Endothelial cell of umbilical vein (primary cell): ENCODE data around the gene INHA. TPM values are rescaled to one million over a fixed set of nuclear protein-coding genes. Genes with fewer than 3 reads are reported as not detected.

Experiments used
- BruUV-seq: library from RNA; stranded (reverse); fragments of 400-500 nt; replicated peaks from 2 replicates; lab custom pipeline; 2021; lab: Mats Ljungman, UMichigan
- CTCF ChIA-PET: fragments of 300-600, 350-600 bp; sonication (Branson Sonifier 250); formaldehyde crosslinking; loops from one replicate; lab custom pipeline; 2021; ENCODE audit warnings: antibody characterized with exemption, inconsistent platforms; lab: Charles Lee
- POLR2A ChIA-PET: fragments of 300-600, 350-600 bp; sonication (Branson Sonifier 250); formaldehyde crosslinking; loops from one replicate; lab custom pipeline; 2021; ENCODE audit warnings: antibody characterized with exemption, inconsistent platforms; lab: Charles Lee
- DNase-seq: peaks from one replicate; pipeline ENCODE4 v3.0.0-alpha.2; 2011; ENCODE audit warnings: low read depth, low spot score
- FAIRE-seq: peaks from 2 replicates; lab custom pipeline; 2011; peaks lifted over from hg19 to GRCh38; lab: Jason Lieb, UNC
- H2AFZ ChIP-seq: 2 replicates; pipeline ENCODE4 v1.6.0; 2012; ENCODE audit warnings: low read depth, low read length, control low read depth, inconsistent platforms
- H3K27ac ChIP-seq: 2 replicates; pipeline ENCODE4 v1.5.1; 2011; ENCODE audit warnings: low read depth, mild to moderate bottlenecking, control low read depth, low read length, moderate library complexity; ENCODE audit not compliant: insufficient read depth
- H3K27me3 ChIP-seq, 2 experiments: 2 replicates each; pipeline versions ENCODE4 v1.6.0 to v1.6.1; 2011; ENCODE audit warnings: low read length in 2 of 2, mixed read lengths in 1 of 2; ENCODE audit not compliant: control insufficient read depth in 2 of 2, insufficient read depth in 2 of 2
- H3K36me3 ChIP-seq, 2 experiments: 2 replicates in 1 of 2; 3 replicates in 1 of 2; pipeline ENCODE4 v1.5.1; 2011; ENCODE audit warnings: low read length in 2 of 2, mild to moderate bottlenecking in 1 of 2, moderate library complexity in 1 of 2; ENCODE audit not compliant: control insufficient read depth in 2 of 2, insufficient read depth in 2 of 2; ENCODE audit errors: extremely low read depth in 1 of 2
- H3K4me1 ChIP-seq: 3 replicates; pipeline ENCODE4 v1.5.1; 2011; ENCODE audit warnings: mild to moderate bottlenecking, low read length; ENCODE audit not compliant: control insufficient read depth, insufficient read depth; ENCODE audit errors: extremely low read depth
- H3K4me2 ChIP-seq: 2 replicates; pipeline ENCODE4 v1.6.1; 2011; ENCODE audit warnings: low read length, control low read depth, mixed read lengths; ENCODE audit not compliant: insufficient read depth
- H3K4me3 ChIP-seq, 3 experiments: fragments of 200-600 bp in 1 of 3; sonication (generic), shearing (Covaris generic) in 1 of 3; replicated peaks in 1 of 3; 2 replicates each; pipeline ENCODE4 v1.5.1; 2011 to 2016; ENCODE audit warnings: control low read depth in 3 of 3, low read length in 3 of 3, mild to moderate bottlenecking in 2 of 3, inconsistent platforms in 1 of 3, low read depth in 1 of 3, moderate library complexity in 1 of 3; ENCODE audit not compliant: insufficient read depth in 1 of 3
- H3K79me2 ChIP-seq: 2 replicates; pipeline ENCODE4 v1.6.0; 2012; ENCODE audit warnings: low read length, inconsistent platforms; ENCODE audit not compliant: control insufficient read depth, insufficient read depth
- H3K9ac ChIP-seq: replicated peaks from 2 replicates; pipeline ENCODE3; 2011; ENCODE audit warnings: low read length, control low read depth; ENCODE audit not compliant: insufficient read depth; ENCODE audit errors: extremely low read depth
- H3K9me1 ChIP-seq: replicated peaks from 3 replicates; pipeline ENCODE4 v1.6.0; 2011; ENCODE audit warnings: mild to moderate bottlenecking, low read length; ENCODE audit not compliant: control insufficient read depth, insufficient read depth; ENCODE audit errors: extremely low read depth
- H3K9me3 ChIP-seq: replicated peaks from 2 replicates; pipeline ENCODE4 v1.5.1; 2012; ENCODE audit warnings: low read length, inconsistent platforms; ENCODE audit not compliant: control insufficient read depth, insufficient read depth
- H4K20me1 ChIP-seq: replicated peaks from 2 replicates; pipeline ENCODE3; 2011; ENCODE audit warnings: mild to moderate bottlenecking, low read length; ENCODE audit not compliant: control insufficient read depth, insufficient read depth; ENCODE audit errors: extremely low read depth
- EZH2 ChIP-seq: IDR thresholded peaks from 2 replicates; pipeline ENCODE4 v1.6.1; 2012; ENCODE audit warnings: borderline replicate concordance, low read depth, mild to moderate bottlenecking, moderate library complexity, low read length, inconsistent platforms; ENCODE audit not compliant: severe bottlenecking
- FOS ChIP-seq: IDR thresholded peaks from 2 replicates; pipeline ENCODE4 v1.6.1; 2011; ENCODE audit warnings: mild to moderate bottlenecking, low read length, moderate library complexity, borderline replicate concordance; ENCODE audit not compliant: insufficient read depth
- GATA2 ChIP-seq: IDR thresholded peaks from 2 replicates; pipeline ENCODE4 v1.7.0; 2011; ENCODE audit warnings: low read depth, mild to moderate bottlenecking, moderate library complexity, mixed read lengths, low read length; ENCODE audit not compliant: insufficient read length, insufficient read depth
- JUN ChIP-seq: IDR thresholded peaks from 2 replicates; pipeline ENCODE4 v1.6.1; 2011; ENCODE audit warnings: borderline replicate concordance, low read depth; ENCODE audit not compliant: insufficient read length, insufficient read depth
- MYC ChIP-seq: IDR thresholded peaks from one replicate; pipeline ENCODE4 v1.6.1; 2011; ENCODE audit warnings: mild to moderate bottlenecking, low read depth, low read length
- POLR2A ChIP-seq: IDR thresholded peaks from 2 replicates; pipeline ENCODE4 v1.6.1; 2012; ENCODE audit warnings: low read depth, mild to moderate bottlenecking, control low read depth, low read length
- POLR2AphosphoS5 ChIP-seq: IDR thresholded peaks from 2 replicates; pipeline ENCODE4 v1.6.1; 2012; ENCODE audit warnings: low read depth, mild to moderate bottlenecking, control low read depth, low read length, moderate library complexity; ENCODE audit not compliant: insufficient read depth
- dilution Hi-C: fragments of 300-500 bp; cut with MboI; formaldehyde crosslinking; loops from one replicate; pipeline ENCODE4 v1.15.0; 2019; ENCODE audit warnings: low sequenced_read_pairs; ENCODE audit not compliant: extremely low pct_ligation_motif_present
- intact Hi-C: fragments of 100-400 bp; cut with micrococcal nuclease; formaldehyde crosslinking; loops from one replicate; pipeline ENCODE4 v1.10.0; 2022
- polyA plus RNA-seq, 4 experiments: library from polyadenylated mRNA; depleted of rRNA in 3 of 4; stranded (reverse) in 3 of 4; unstranded in 1 of 4; fragments of >200 nt; gene quantifications; 2 replicates each; pipeline versions ENCODE4 v1.2.1 to v1.2.3, GENCODE V29; 2011 to 2012; ENCODE audit warnings: missing spikeins in 1 of 4
- total RNA-seq: library from RNA; stranded (reverse); gene quantifications from 2 replicates; pipeline ENCODE4 v1.2.3, GENCODE V29; 2021
- TF ChIP-seq, protein P1 (sequence below): IDR thresholded peaks from 2 replicates; pipeline ENCODE4 v1.6.1; 2011; ENCODE audit not compliant: insufficient read depth, insufficient read length
- TF ChIP-seq, protein P2 (sequence below), 2 donors: IDR thresholded peaks; 1 replicate in 1 of 2; 2 replicates in 1 of 2; pipeline ENCODE4 v1.5.1; 2011; ENCODE audit warnings: low read length in 2 of 2, mild to moderate bottlenecking in 2 of 2, moderate library complexity in 2 of 2, control low read depth in 1 of 2, inconsistent platforms in 1 of 2, low read depth in 1 of 2; ENCODE audit not compliant: insufficient read depth in 1 of 2; ENCODE audit errors: extremely low read depth in 1 of 2

INHA gene
- total and polyA plus RNA-seq, 2 donors (not counting 3 experiments of a cell fraction or from before 2014, with no cell fraction given) = 0.06 TPM; not detected in 1

DNA sequence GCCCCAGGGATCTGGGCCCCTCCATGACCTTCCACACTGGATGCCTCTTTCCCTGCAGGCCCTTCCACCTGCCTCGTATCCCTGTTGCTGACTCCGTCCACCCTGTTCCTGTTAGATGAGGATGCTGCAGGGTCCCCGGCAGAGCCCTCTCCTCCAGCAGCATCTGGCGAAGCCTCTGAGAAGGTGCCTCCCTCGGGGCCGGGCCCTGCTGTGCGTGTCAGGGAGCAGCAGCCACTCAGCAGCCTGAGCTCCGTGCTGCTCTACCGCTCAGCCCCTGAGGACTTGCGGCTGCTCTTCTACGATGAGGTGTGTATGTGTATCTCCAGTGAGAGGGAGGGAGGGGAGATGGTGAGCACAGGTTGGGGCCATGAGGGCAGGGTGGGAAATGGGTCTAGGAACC, 42.9 kb downstream of the INHA start:
- FAIRE-seq (no peak), DNase-seq (no peak)
- Histone ChIP-seq H3K4me3 (no peak overlapping the region), H3K79me2 (no peaks in the 10 kb centered on the region), H3K9me1 (no peaks in the 10 kb centered on the region), H4K20me1 (no peaks in the 10 kb centered on the region), H3K4me2 (no peak overlapping the region), H3K27me3 (no peaks in the 10 kb centered on the region), H3K4me1 (no peaks in the 10 kb centered on the region), H3K27ac (no peak overlapping the region), H3K36me3 (peaks cover 0 to 11% of the 10 kb centered on the region in 2 experiments), H3K9me3 (no peaks in the 10 kb centered on the region), H2AFZ (no peak overlapping the region), H3K9ac (no peak overlapping the region)
- ChIA-PET CTCF (no interaction called here), POLR2A (no interaction called here)
- TF ChIP-seq JUN (no peak), MYC (no peak), POLR2A (no peak), FOS (no peak), POLR2AphosphoS5 (no peak), EZH2 (no peak), GATA2 (no peak)
- TF ChIP-seq, protein P1, sequence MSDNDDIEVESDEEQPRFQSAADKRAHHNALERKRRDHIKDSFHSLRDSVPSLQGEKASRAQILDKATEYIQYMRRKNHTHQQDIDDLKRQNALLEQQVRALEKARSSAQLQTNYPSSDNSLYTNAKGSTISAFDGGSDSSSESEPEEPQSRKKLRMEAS = no peak
- TF ChIP-seq, protein P2, sequence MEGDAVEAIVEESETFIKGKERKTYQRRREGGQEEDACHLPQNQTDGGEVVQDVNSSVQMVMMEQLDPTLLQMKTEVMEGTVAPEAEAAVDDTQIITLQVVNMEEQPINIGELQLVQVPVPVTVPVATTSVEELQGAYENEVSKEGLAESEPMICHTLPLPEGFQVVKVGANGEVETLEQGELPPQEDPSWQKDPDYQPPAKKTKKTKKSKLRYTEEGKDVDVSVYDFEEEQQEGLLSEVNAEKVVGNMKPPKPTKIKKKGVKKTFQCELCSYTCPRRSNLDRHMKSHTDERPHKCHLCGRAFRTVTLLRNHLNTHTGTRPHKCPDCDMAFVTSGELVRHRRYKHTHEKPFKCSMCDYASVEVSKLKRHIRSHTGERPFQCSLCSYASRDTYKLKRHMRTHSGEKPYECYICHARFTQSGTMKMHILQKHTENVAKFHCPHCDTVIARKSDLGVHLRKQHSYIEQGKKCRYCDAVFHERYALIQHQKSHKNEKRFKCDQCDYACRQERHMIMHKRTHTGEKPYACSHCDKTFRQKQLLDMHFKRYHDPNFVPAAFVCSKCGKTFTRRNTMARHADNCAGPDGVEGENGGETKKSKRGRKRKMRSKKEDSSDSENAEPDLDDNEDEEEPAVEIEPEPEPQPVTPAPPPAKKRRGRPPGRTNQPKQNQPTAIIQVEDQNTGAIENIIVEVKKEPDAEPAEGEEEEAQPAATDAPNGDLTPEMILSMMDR (IDR thresholded peaks at IDR 0.05; ENCODE audit: extremely low read depth in 1 of 2, insufficient read depth in 1 of 2, low read depth in 1 of 2, low read length in 2 of 2) = no peak
- no TSS peak for BruUV-seq
- intact Hi-C loops = no loop called here
- dilution Hi-C loops = no loop called here
